Neural progenitor cell (in vitro differentiated cells): ENCODE measurements around the gene ZNF181. TPM values are rescaled to one million over a fixed set of nuclear protein-coding genes. Genes with fewer than 3 reads are reported as not detected.

Experiments used
- DNase-seq: peaks from one replicate; pipeline ENCODE4 v3.0.0-alpha.2; 2016; ENCODE audit warnings: low spot score
- H2AFZ ChIP-seq: fragments of 200-600 bp; sonication (generic); replicated peaks from 2 replicates; pipeline ENCODE4 v1.6.1; 2016; ENCODE audit warnings: antibody characterized with exemption
- H3F3A ChIP-seq: fragments of 200-600 bp; sonication (generic); 2 replicates; pipeline ENCODE4 v1.6.1; 2016; ENCODE audit warnings: antibody characterized with exemption, low read depth
- H3K27ac ChIP-seq: fragments of 200-600 bp; sonication (generic); 2 replicates; pipeline ENCODE4 v1.5.1; 2016; ENCODE audit warnings: mild to moderate bottlenecking
- H3K27me3 ChIP-seq: fragments of 200-600 bp; sonication (generic); 2 replicates; pipeline ENCODE4 v1.6.1; 2016; ENCODE audit warnings: mild to moderate bottlenecking, moderate library complexity
- H3K36me3 ChIP-seq: fragments of 200-600 bp; sonication (generic); 2 replicates; pipeline ENCODE4 v1.5.1; 2016
- H3K4me1 ChIP-seq: fragments of 200-600 bp; sonication (generic); 2 replicates; pipeline ENCODE4 v1.6.1; 2016; ENCODE audit warnings: mixed run types
- H3K4me2 ChIP-seq: fragments of 200-600 bp; sonication (generic); 2 replicates; pipeline ENCODE4 v1.6.1; 2016
- H3K4me3 ChIP-seq: fragments of 200-600 bp; sonication (generic); 2 replicates; pipeline ENCODE4 v1.5.1; 2016
- H3K79me2 ChIP-seq: fragments of 200-600 bp; sonication (generic); 2 replicates; pipeline ENCODE4 v1.6.1; 2016; ENCODE audit warnings: low read depth
- H3K9ac ChIP-seq: fragments of 200-600 bp; sonication (generic); 2 replicates; pipeline ENCODE4 v1.6.1; 2016
- H3K9me3 ChIP-seq: fragments of 200-600 bp; sonication (generic); 2 replicates; pipeline ENCODE4 v1.5.1; 2016; ENCODE audit warnings: low read depth
- H4K20me1 ChIP-seq: fragments of 200-600 bp; sonication (generic); 2 replicates; pipeline ENCODE4 v1.6.1; 2016; ENCODE audit warnings: low read depth
- H3K27ac Mint-ChIP-seq: 3 replicates; pipeline ENCODE4 v1.8.0; 2021; ENCODE audit warnings: mixed read lengths
- H3K27me3 Mint-ChIP-seq: 2 replicates; pipeline ENCODE4 v1.8.0; 2022; ENCODE audit warnings: low read depth, mild to moderate bottlenecking, inconsistent platforms, moderate library complexity, mixed read lengths; ENCODE audit not compliant: insufficient read depth
- H3K36me3 Mint-ChIP-seq: 3 replicates; pipeline ENCODE4 v1.8.0; 2021; ENCODE audit warnings: mixed read lengths
- H3K4me1 Mint-ChIP-seq: 3 replicates; pipeline ENCODE4 v1.8.0; 2021; ENCODE audit warnings: mixed read lengths
- H3K4me3 Mint-ChIP-seq: 3 replicates; pipeline ENCODE4 v1.8.0; 2021; ENCODE audit warnings: mild to moderate bottlenecking, moderate library complexity, mixed read lengths
- H3K9me3 Mint-ChIP-seq: 3 replicates; pipeline ENCODE4 v1.8.0; 2020; ENCODE audit warnings: mixed read lengths
- EZH2 ChIP-seq: fragments of 200-600 bp; sonication (generic); IDR thresholded peaks from 2 replicates; pipeline ENCODE4 v1.6.1; 2017; ENCODE audit warnings: antibody characterized with exemption, mild to moderate bottlenecking, moderate library complexity
- EZH2phosphoT487 ChIP-seq: fragments of 200-600 bp; sonication (generic); IDR thresholded peaks from 2 replicates; pipeline ENCODE4 v1.6.1; 2017; ENCODE audit warnings: antibody characterized with exemption
- total RNA-seq: library from RNA; depleted of rRNA; stranded (reverse); fragments of >200 nt; gene quantifications from 2 replicates; pipeline ENCODE4 v1.2.3, GENCODE V29; 2015; ENCODE audit warnings: low replicate concordance
- TF ChIP-seq, protein P1 (sequence below): fragments of 200-600 bp; sonication (generic); IDR thresholded peaks from 2 replicates; pipeline ENCODE4 v1.5.1; 2017; ENCODE audit warnings: antibody characterized with exemption, mild to moderate bottlenecking

Gene ZNF181
- total RNA-seq, 1 donor from 2014 or later: 20.2 TPM

DNA sequence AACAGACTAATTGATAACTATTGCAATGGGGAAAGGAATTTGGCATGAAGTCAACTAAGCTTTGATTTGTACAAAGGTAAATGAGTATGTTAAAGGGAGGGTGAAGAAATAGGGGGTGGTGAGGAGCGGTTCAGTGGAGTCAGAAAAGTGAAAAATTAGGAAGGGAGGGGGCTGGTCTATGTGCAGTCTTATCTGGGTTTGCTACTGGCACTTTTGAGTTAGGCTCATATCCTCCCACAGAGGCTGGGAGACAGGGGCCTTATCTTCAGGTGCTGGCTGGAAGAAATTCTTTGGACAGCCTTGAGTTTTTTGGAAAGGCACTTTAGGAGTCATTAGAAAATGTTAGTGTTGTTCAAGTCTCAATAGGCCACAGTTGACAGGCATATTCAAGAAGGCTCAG lies 45.5 kb upstream of the ZNF181 start:
- Mint-ChIP-seq H3K9me3 (peaks cover 37% of the 10 kb centered on the region), H3K4me1 (no peaks in the 10 kb centered on the region), H3K36me3 (peaks cover 31% of the 10 kb centered on the region), H3K4me3 (no peak overlapping the region), H3K27me3 (peaks cover 2% of the 10 kb centered on the region), H3K27ac (no peak overlapping the region)
- H3K27me3 ChIP-seq: peaks cover 3% of the 10 kb centered on the region
- no peak overlapping the region for H3K4me3 ChIP-seq
- no peak overlapping the region for H3K4me2 ChIP-seq
- no peak overlapping the region for H2AFZ ChIP-seq
- no peaks in the 10 kb centered on the region for H3F3A ChIP-seq
- no peak overlapping the region for H3K9ac ChIP-seq
- H3K9me3 ChIP-seq: peaks cover 11% of the 10 kb centered on the region
- H3K79me2 ChIP-seq: no peaks in the 10 kb centered on the region
- no peaks in the 10 kb centered on the region for H3K4me1 ChIP-seq
- peaks cover 15% of the 10 kb centered on the region for H3K36me3 ChIP-seq
- no peak for TF ChIP-seq EZH2
- TF ChIP-seq, protein P1, sequence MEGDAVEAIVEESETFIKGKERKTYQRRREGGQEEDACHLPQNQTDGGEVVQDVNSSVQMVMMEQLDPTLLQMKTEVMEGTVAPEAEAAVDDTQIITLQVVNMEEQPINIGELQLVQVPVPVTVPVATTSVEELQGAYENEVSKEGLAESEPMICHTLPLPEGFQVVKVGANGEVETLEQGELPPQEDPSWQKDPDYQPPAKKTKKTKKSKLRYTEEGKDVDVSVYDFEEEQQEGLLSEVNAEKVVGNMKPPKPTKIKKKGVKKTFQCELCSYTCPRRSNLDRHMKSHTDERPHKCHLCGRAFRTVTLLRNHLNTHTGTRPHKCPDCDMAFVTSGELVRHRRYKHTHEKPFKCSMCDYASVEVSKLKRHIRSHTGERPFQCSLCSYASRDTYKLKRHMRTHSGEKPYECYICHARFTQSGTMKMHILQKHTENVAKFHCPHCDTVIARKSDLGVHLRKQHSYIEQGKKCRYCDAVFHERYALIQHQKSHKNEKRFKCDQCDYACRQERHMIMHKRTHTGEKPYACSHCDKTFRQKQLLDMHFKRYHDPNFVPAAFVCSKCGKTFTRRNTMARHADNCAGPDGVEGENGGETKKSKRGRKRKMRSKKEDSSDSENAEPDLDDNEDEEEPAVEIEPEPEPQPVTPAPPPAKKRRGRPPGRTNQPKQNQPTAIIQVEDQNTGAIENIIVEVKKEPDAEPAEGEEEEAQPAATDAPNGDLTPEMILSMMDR: no peak
- DNase-seq: no peak
- H3K27ac ChIP-seq: no peak overlapping the region
- H4K20me1 ChIP-seq: no peaks in the 10 kb centered on the region

DNA sequence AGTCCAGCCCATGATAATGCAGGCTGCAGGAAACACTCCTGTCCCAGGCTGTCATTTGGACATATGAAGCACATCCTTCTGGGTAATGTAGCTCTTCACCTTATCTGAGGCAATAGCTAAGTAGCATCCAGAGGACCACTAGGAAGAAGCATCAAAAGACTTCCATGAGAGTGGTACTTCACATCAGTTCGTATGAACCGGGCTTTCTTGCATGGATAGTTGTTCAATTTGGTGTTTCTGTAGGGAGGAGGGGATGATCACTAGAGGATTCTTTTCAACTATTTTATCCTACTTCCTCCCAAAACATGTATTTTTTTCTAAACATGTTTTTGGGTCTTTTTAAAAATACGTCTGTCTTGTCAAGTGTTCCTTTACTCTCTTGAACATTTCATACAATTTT lies 43.7 kb upstream of the ZNF181 start:
- H3K9me3 ChIP-seq: peaks cover 7% of the 10 kb centered on the region
- peaks cover 4% of the 10 kb centered on the region for H3K27me3 ChIP-seq
- no peaks in the 10 kb centered on the region for H3F3A ChIP-seq
- H3K79me2 ChIP-seq: no peaks in the 10 kb centered on the region
- H3K9ac ChIP-seq: no peak overlapping the region
- Mint-ChIP-seq H3K36me3 (peaks cover 13% of the 10 kb centered on the region), H3K9me3 (peaks cover 21% of the 10 kb centered on the region), H3K4me3 (no peak overlapping the region), H3K4me1 (no peaks in the 10 kb centered on the region), H3K27me3 (peaks cover 2% of the 10 kb centered on the region), H3K27ac (no peak overlapping the region)
- no peak overlapping the region for H2AFZ ChIP-seq
- H3K4me2 ChIP-seq: no peak overlapping the region
- H4K20me1 ChIP-seq: no peaks in the 10 kb centered on the region
- TF ChIP-seq EZH2phosphoT487 (no peak), EZH2 (no peak)
- TF ChIP-seq, protein P1: no peak
- no peaks in the 10 kb centered on the region for H3K4me1 ChIP-seq
- no peak for DNase-seq
- H3K4me3 ChIP-seq: no peak overlapping the region
- H3K27ac ChIP-seq: no peak overlapping the region
- peaks cover 4% of the 10 kb centered on the region for H3K36me3 ChIP-seq

DNA sequence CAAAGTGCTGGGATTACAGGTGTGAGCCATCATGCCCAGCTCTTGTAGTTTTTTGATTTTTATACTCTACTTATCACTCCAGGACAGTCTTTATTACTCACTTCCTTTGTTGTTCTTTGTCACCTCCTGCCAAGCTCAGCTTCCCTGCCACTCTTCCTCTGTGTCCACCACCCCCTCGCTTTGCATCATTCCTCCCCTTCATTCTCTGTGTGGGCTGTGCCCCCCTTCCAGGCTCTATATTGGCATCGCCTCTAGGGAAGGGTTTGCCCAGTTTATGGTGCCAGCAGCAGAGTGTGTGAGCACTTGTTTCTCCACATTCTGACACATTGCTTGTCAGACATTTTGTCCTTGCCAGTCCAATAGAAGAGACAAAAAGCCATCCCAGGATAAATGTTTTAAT lies 41.5 kb upstream of the ZNF181 start:
- H3K9me3 Mint-ChIP-seq: peaks cover 2% of the 10 kb centered on the region
- no peaks in the 10 kb centered on the region for H3K36me3 Mint-ChIP-seq
- no peak overlapping the region for H3K4me3 Mint-ChIP-seq
- no peak for TF ChIP-seq EZH2phosphoT487
- TF ChIP-seq, protein P1: no peak
- TF ChIP-seq EZH2: no peak
- no peaks in the 10 kb centered on the region for H3K4me1 Mint-ChIP-seq
- H3K27me3 ChIP-seq: peaks cover 4% of the 10 kb centered on the region
- H3K27ac ChIP-seq: no peak overlapping the region
- DNase-seq: no peak
- H3K27me3 Mint-ChIP-seq: peaks cover 2% of the 10 kb centered on the region
- H3K4me1 ChIP-seq: no peaks in the 10 kb centered on the region
- no peak overlapping the region for H3K4me2 ChIP-seq
- no peaks in the 10 kb centered on the region for H4K20me1 ChIP-seq
- no peaks in the 10 kb centered on the region for H3K79me2 ChIP-seq
- H3K9ac ChIP-seq: no peak overlapping the region
- no peak overlapping the region for H3K27ac Mint-ChIP-seq
- no peaks in the 10 kb centered on the region for H3K36me3 ChIP-seq
- no peaks in the 10 kb centered on the region for H3K9me3 ChIP-seq
- no peak overlapping the region for H3K4me3 ChIP-seq
- no peak overlapping the region for H2AFZ ChIP-seq
- no peaks in the 10 kb centered on the region for H3F3A ChIP-seq
